GM12872 (cell line): ENCODE data around the gene NUP210.

ENCODE experiments used
- CTCF ChIP-seq: IDR thresholded peaks from 3 replicates; pipeline ENCODE4 v1.5.1; 2011; ENCODE audit warnings: low read depth, mild to moderate bottlenecking, low read length, moderate library complexity; ENCODE audit not compliant: insufficient read depth

Gene NUP210

DNA sequence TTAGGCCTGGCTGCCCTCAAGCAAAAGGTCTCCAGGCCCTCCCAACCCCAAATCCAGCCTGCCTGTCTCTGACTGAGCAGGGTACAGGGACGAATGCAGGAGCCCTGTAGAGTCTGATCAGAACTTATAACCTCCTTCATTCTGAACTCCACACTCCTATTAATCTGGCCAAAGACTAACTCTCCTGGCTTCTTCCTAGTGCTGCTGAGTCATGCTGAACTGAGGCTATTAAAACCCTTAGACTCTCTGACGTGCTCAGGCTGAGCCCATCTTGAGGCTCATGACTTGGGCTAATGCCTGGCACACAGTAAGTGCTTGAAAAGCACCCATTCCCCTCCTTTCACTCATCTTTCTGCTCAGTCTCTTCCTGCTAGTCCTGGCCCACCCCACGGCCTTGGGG is 81.9 kb downstream of the NUP210 start:
- TF ChIP-seq CTCF: no peak

- TF ChIP-seq CTCF: no peak
Measured at GRCh38 chr3:13336592-13336991, 83.5 kb downstream of the NUP210 start.

DNA sequence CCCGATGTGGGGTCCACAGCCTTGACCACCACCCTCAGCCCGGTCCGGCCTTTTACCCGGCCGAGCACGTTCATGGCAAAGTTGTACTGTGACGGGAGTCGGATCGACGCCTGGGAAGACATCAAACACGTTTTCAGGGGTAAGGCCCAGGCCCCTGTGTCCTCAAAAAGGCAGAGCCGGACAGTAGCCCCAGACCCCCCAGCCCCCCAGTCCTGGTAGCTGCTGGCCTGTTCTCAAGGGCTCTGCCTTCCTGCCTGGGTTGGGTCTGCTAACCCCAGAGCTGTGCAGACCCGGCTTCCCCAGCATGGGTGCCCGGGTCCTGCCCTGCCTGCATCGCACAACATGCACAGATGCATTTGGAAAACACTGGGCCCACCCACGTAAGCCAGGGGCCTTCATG is 84.6 kb downstream of the NUP210 start:
- no peak for TF ChIP-seq CTCF

GRCh38 chr3:13335059-13335458 is 85.1 kb downstream of the NUP210 start:
- TF ChIP-seq CTCF: no peak

DNA sequence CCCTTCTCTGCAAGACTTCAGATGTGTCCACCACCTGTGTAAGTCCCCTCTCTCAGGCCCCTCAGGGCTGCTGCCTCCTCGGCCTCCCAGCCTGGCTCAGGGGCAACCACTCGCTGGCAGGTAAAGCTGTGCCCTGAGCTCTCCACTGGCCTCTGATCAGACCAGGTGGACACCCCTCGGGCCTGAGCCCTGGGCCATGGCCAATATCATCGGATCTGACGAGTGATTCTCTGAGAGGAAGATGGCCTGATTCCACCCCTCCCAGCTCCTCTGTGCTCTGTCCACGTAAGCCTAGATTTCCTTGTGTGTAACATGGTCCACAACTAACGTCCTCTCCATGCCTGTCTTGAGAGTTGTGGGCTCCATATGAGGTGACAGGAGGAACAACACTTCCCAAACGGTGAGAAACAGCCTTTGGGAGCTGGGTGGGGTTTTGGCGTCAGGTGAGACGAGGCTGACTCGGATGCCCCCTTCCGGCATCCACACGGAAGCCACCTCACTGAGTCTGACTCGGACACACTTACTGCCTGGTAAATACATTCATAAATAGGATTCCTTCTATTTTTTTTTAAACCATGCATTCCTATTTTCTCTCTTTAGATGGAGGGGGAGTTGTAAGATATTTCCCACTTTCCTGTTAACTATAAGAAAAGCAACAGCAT is 86.8 kb downstream of the NUP210 start:
- no peak for TF ChIP-seq CTCF

DNA sequence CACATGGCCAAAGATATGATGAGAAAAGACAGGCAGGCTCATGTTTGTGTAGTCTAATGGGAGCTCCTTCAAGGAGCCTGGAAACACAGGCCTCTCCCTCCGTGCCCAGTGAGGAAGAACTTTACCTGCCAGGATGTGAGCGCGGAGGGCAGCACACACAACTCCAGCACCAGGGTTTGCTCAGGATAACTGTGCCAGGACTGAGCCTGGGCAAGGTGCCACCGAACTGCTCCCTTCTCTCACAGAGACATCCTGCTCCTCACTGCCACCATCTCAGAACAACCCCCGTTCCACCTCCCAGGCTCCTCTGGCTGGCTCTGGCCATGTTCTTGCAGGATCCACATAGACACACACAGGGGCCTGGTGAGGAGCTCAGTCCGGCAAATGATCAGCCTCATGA is 87.4 kb downstream of the NUP210 start:
- TF ChIP-seq CTCF: no peak

DNA sequence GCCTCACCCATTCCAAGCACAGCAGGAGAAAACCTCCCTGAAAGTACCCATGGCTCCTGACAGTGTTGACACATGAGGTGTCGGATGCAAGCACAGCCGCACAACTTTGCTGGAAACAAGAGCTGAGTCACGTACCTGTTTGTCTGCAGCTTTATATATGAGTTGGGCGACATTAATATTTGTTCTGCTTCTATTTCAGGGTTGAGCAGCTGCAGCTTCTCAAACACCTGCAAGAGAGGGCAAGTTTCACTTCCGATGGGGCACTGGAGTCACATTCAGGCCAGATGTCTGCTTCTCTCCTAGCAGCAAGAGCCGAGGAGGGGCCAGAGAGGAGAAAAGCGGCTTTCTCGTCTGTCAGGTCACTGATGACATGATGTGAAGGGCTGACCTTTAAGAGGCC is 88.0 kb downstream of the NUP210 start:
- no peak for TF ChIP-seq CTCF
